ENCODE measurements around the gene TRIP10. TPM values are rescaled to one million over a fixed set of nuclear protein-coding genes. Genes with fewer than 3 reads are reported as not detected.
A peak's percentile ranks its signal among the peaks of the same experiment; 100 is the strongest.
"Not testable (repeated sequence)": the region's sequence is repeated elsewhere in the genome, so short reads cannot be mapped to it uniquely, and the experiment has no call there.

The TRIP10 gene, protein sequence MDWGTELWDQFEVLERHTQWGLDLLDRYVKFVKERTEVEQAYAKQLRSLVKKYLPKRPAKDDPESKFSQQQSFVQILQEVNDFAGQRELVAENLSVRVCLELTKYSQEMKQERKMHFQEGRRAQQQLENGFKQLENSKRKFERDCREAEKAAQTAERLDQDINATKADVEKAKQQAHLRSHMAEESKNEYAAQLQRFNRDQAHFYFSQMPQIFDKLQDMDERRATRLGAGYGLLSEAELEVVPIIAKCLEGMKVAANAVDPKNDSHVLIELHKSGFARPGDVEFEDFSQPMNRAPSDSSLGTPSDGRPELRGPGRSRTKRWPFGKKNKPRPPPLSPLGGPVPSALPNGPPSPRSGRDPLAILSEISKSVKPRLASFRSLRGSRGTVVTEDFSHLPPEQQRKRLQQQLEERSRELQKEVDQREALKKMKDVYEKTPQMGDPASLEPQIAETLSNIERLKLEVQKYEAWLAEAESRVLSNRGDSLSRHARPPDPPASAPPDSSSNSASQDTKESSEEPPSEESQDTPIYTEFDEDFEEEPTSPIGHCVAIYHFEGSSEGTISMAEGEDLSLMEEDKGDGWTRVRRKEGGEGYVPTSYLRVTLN
- 2.9 TPM for total RNA-seq

DNA sequence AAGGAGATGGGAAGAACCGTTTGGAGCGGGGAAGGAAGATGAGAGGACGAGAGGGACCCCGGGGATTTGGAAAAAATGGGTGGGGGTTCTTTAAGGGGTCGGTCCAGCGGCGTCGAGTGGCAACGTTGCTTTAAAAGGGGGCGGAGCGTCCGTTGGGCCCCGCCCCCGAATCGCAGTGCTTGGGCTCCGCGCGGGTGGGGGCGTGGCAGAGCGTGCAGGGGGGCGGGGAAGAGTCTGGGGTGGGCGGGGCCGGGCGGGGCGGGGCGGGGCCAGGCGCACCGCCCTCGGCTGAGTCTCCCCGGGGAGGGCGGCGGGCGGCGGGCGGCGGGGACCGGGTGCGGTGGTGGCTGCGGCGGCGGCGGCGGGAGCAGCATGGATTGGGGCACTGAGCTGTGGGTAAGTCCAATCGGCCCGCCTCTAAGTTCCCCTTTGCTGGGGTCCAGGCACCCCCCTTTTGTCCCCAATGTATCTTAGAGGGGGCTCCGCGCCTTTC lies at the start of gene TRIP10:
Gene TRIP10, plus strand, starts transcription at position 291 of the 493 bp plus-strand sequence. Its CDS starts 82 bp downstream, at position 373.
- FAIRE-seq (no peak), DNase-seq (ENCODE audit: low spot score in 2 of 2) (peak; percentile 95 to 97)

DNA sequence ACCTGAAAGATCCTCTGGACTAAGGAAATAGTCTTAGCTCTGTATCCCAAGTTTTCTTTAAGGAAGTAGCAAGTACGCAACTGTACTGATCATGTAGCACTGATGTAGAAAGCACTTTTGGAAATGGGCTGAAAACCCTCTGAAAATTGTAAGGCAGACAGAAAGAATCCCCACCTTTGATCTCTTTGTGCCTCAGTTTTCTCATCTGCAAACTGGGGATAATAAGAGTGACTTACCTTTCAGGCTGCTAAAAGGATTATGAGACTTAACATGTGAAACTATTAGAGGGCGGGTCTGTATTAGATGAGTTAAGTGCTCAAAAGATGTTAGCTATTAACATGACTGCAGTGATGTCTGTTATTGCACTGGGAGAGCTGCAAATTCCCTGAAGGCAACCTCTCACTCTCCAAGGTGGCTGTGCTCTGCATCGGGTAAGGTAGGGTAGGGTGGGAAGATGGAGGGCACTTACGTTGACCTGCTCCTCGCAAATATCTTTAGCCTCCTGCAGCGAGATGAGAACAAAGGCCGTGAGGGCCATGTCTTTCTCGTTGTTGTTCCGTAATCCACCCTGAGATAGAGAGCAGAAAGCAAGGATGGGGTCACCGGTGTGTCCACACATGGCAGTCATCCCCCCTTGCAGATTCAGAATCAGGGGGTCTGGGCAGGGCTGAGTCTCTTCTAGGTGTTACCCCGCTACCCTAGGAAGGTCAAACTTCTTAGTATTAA lies 49.2 kb upstream of the TRIP10 start:
- DNase-seq (ENCODE audit: low spot score in 2 of 2) (no peak), FAIRE-seq (no peak)

DNA sequence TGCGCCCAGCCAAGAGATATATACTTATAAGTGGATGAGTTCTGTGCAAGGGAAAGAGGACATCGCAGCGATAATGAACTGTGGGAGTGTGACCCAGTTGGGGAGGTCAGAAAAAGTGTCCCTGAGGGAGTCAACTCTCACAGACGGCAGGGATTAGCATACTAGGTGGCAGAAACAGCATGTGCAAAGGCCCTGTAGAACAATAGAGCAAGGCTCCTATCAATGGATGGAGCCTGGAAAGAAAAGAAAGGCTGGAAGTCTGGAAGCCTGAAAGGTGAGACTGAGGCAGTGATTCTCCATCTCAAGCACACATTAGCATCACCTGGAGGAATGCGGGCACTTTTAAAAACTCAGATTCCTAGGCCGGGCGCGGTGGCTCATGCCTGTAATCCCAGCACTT lies 48.1 kb upstream of the TRIP10 start:
- FAIRE-seq (no peak), DNase-seq (ENCODE audit: low spot score in 2 of 2) (no peak)

DNA sequence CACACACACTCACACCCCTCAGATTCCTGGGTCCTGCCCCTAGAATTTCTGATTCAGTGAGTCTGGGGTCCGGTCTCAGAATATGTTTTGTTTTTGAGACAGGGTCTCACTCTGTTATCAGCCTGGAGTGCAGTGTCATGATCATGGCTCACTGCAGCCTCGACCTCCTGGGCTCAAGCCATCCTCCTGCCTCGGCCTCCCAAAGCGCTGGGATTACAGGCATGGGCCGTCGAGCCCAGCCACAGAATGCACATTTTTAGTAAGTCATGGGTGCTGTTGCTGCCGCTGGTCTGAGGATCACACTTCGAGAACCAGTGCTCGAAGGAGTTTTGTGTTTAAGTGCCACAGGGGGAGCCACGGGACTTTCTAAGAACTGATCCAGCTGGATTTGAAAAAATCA lies 47.5 kb upstream of the TRIP10 start:
- FAIRE-seq, result no peak

DNA sequence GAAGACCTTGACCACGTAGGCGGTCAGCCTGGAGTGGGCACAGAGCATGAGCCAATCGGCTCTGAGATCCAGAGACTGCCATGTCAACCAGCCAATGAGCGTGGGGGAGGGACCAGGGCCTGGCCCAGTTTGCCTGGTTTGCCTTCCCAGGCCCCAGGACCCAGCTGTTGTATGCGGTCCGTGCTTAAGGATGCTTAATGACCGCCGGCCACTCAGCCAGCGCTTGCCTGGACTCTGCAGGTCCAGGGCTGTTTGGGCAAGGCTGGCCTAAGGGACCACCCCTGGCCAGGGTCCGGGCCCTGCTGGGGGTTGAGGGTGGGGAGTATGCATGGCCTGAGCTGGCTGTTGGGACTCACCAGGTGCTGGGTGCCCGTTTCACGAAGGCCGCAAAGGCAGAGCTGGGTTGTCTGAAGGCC lies 46.4 kb upstream of the TRIP10 start:
- no peak for FAIRE-seq
- DNase-seq (ENCODE audit: low spot score in 2 of 2), result no peak

More for the DNA sequence above, 47.5 kb upstream of the TRIP10 start:
- no peak for DNase-seq (ENCODE audit: low spot score in 2 of 2)

DNA sequence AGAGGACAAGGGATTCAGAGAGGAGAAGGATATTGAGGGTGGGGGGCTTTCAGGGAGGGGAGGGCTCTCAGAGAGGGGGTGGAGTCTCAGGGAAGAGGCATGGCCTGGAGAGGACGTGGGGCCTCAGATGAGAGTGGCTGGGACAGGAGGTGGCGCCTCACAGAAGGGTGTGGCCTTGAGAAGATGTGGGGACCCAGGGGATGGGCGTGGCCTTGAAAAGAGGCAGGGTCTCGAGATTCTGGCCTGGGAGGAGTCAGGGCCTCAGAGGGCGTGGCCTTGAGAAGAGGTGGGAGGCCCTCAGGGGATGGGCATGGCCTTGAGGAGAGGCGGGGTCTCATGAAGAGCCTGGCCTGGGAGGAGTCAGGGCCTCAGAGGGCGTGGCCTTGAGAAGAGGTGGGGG lies 45.8 kb upstream of the TRIP10 start:
- no peak for FAIRE-seq
- no peak for DNase-seq (ENCODE audit: low spot score in 2 of 2)

DNA sequence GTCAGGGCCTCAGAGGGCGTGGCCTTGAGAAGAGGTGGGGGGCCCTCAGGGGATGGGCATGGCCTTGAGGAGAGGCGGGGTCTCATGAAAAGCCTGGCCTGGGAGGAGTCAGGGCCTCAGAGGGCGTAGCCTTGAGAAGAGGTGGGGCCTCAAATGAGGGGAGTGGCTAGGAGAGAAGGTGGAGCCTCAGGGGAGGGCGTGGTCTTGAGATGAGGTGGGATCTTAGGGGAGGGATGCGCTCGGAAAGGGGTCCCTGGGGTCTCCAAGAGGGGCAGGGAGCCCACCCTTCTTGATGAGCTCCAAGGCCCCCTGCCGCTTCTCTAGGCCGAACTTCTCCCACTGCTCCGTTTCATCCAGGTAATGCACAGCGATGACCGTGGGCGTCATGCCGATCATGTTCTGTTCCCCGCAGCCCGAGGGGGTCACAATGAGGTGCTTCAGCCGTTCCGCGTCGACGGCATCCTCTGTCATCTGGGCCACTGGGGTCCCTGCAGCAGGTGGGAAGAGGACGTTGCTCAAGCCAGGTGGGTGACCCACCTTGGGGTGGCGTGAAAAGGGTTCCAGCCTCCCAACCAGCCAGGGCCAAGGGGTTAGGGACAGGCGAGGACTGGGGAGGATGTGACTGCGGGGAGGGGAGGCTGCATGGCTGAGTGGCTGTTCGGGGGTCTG lies 45.2 kb upstream of the TRIP10 start:
- no peak for DNase-seq (ENCODE audit: low spot score in 2 of 2)

DNA sequence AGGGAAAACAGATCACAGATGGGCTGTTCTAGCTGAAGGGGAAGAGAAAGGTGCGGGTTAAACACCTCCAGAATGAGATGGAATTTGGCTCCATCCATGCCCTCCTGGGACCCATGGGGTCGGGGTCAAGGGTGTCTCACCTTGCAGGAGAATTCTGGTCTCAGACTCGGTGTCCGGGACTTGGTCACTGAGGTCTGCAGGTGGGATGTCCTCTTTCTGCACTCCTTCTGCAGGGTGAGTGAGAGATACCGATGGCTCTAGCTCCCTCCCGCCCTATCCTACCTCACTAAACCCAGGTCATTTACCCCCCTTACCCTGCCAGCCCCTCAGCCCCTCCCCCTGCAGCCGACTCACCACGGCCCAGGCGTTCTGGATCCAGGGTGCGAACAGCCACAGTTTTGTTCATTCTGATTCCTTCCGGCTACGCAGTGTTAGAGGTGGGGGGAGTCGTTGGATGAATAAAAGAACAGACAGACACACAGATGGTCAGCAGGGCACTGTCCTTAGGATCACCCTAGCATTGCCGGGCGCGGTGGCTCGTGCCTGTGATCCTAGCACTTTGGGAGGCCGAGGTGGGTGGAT lies 43.1 kb upstream of the TRIP10 start:
- FAIRE-seq (no peak), DNase-seq (ENCODE audit: low spot score in 2 of 2) (no peak)

More for the DNA sequence above, 45.2 kb upstream of the TRIP10 start:
- FAIRE-seq, result no peak

DNA sequence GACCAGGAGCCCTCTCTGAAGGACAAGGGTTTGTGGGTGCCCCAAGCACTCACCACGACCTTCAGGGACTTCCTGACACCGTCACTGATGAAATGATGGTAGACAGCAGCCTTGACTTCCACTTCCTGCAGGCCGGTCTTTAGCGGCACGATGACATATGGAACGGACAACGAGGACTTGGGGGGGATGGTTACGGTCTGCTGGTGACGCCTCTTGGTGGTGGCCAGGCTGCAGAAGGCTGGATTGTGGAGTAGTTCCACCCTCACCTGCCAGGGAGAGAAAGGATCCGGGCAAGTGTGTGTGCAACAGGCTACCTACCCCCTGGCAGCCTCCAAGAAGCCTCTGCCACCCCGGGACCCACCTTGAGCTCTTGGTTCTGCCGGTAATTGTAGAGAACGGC lies 42.2 kb upstream of the TRIP10 start:
- no peak for FAIRE-seq
- no peak for DNase-seq (ENCODE audit: low spot score in 2 of 2)

DNA sequence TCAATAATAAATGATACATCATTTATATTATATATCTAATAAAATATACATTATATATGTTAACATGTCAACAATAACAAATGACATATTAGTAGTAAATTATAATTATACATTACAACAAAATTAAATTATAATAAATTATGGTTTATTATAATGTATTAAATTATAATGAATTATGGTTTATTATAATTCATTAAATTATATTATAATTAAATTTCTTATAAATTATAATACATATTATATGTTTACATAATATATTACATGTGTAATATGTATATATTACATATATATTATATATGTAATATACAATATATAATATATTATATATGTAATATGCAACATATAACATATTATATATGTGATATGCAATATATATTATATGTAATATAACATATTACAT lies 39.5 kb upstream of the TRIP10 start:
- FAIRE-seq (no peak), DNase-seq (ENCODE audit: low spot score in 2 of 2) (no peak)

DNA sequence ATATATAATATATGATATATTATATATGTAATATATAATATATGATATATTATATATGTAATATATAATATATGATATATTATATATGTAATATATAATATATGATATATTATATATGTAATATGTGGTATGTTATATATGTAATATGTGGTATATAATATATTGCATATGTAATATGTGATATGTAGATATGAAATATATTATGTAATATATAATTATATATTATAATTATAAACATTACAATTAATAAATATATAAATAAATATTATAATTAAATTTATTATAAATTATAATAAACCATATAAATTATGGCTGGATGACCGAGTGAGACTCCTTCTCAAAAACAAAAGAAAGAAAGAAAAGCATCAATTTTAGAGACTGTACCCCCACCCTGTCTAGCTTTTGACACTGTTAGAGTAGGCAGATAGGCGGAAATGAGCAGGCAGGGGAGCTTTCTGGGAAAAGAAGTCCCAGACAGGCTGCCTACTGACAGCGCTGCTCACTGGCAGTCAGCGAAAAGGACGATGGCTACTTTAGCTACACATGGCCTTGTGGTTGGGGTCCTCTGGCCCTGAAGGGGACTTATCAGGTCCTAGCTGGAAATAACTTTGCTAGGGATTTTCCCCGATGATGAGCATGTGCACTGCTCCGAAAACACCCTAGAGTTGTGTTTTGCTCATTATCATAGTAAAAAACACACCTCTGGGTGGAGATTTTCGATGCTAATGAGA lies 38.7 kb upstream of the TRIP10 start:
- no peak for DNase-seq (ENCODE audit: low spot score in 2 of 2)
- FAIRE-seq, result peak; percentile 100

DNA sequence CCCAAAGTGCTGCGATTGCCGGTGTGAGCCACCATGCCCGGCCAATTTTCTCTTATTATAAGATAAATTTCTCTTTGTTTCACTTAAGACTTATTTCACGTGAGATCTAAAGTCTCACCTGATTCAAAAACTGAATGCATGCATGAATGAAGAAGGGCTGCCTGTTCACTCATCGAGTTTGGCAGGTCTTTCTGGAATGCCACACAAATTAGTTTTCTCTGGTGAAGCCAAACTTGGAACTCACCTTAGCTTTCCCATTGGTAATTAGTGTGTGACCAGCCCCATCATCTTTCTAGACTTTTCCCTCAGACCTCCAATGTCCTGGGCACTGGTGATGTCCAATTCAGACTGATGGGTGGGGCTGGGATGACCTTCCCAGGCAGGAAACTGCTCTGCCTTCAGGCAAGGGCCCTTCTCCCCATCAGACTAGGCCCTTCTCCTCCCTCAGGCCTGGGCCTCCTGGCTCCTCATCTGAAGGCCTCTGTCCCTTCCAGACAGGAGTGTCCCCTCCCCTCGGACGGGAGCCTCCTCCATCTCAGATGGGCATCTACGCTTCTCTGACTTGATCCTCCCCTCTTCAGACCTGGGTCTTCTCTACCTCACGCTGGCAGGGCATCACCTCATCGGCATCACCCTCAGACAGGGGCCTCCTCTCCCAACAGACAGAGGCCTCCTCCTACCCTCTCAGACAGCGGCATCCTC lies 33.4 kb upstream of the TRIP10 start:
- no peak for FAIRE-seq
- DNase-seq (ENCODE audit: low spot score in 2 of 2), result no peak

DNA sequence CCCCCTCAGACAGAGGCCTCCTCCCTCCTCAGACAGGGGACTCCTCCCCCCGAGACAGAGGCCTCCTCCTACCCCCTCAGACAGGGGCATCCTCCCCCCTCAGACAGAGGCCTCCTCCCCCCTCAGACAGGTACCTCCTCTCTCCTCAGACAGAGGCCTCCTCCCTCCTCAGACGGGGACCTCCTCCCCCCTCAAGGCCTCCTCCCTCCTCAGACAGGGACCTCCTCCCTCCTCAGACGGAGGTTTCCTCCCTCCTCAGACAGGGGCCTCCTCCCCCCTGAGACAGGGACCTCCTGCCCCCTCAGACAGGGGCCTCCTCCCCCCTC lies 32.9 kb upstream of the TRIP10 start:
- DNase-seq (ENCODE audit: low spot score in 2 of 2) (no peak), FAIRE-seq (no peak)

DNA sequence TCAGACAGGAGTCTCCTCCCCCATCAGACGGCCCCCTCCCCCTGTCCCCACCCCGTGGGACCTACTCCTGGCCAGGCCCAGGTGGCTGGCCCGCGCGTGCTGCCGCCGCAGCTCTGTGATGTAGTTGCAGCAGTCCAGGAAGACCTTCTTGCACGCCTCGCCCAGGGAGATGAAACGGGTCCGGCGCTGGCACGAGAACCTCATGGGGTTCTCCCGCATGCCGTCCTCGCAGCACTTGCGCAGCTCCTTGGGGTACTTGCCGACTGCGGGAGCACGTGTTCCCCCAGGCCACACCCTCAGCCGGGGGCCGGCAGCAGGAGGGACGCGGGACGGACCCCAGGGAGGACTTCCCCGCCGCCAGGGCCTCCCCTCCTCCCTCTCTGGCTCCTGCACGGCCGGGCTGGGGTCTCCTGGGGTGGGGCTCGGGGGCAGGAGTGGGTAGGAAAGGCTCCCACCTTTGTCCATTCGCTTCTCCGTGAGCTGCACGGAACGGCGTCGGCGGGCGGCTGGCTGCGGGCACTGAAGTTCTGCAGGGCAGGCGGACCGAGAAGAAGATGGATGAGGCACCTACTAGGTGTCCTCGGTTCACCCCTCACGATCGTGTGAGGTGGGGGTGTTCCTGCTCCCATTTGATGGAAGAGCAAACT lies 32.3 kb upstream of the TRIP10 start:
- no peak for DNase-seq (ENCODE audit: low spot score in 2 of 2)
- FAIRE-seq, result no peak

DNA sequence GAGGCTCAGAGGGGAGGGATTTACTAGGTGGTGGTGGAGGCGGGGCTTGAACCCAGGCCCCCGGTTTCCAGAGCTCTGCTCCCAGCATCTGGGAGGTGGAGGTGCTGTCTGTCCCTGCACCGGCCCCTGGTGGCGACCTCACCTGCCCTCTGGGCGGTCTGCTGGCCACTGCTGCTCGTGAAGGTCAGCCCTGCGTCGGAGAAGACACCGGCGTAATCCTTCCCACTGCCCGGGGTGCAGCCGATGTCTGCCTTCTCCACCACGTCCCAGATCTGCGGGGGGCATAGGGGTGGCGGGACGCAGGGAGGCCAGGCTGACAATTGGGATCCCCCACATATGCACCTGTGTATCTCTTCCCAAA lies 31.8 kb upstream of the TRIP10 start:
- no peak for FAIRE-seq

DNA sequence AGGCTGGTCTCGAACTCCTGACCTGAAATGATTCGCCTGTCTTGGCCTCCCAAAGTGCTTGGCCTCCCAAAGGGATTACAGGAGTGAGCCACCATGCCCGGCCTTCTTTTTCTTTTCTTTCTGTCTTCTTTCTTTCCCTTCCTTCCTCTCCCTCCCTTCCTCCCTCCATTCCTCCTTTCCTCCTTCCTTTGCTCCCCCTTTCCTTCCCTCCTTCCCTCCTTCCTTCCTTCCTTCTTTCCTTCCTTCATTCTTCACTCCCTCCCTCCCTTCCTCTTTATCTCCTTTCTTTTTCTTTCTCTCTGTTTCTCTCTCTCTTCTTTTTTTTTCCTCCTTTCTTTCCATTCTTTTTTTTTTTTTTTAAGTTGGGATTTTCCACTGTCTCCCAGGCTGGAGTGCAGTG lies 31.1 kb upstream of the TRIP10 start:
- no peak for FAIRE-seq
- no peak for DNase-seq (ENCODE audit: low spot score in 2 of 2)

More for the DNA sequence above, 31.8 kb upstream of the TRIP10 start:
- DNase-seq (ENCODE audit: low spot score in 2 of 2), result no peak

DNA sequence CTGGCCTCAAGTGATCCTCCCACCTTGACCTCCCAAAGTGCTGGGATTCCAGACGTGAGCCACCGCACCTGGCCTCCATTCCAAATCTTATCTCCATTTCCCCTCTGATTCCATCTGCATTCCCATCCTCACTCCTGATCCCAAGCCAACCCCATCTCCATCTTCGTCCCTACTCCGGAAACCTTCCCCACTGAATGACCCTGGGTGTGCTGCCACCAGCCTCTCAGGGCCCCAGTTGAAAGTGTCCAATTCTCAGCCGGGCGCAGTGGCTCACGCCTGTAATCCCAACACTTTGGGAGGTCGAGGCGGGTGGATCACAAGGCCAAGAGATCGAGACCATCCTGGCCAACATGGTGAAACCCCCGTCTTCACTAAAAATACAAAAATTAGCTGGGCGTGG lies 30.6 kb upstream of the TRIP10 start:
- DNase-seq (ENCODE audit: low spot score in 2 of 2); FAIRE-seq: not testable (repeated sequence)

DNA sequence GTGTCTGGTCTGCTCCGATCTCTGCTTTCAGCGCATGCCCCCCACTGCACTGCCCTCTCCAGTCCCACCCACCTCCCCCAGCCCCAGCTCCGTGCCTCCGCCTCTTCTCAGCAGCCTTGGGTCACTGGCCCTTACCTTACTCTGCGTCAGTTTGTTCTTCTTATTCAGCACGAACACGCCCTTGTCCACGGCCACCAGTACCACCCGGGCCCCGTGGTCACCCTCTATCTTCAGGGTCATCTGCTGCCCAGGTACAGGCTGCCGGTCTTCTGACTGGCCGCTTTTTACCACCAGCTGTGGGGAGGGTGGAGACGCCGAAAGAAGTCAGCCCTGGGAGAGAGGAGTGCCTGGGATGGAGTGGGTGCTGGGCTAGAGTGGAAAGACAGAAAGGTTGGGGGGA lies 29.9 kb upstream of the TRIP10 start:
- FAIRE-seq, result no peak
- DNase-seq (ENCODE audit: low spot score in 2 of 2), result no peak

Measured in frontal cortex (tissue), 4 donors.